Adrenal gland (tissue), 12 donors: ENCODE data around the gene TGFA. TPM values are rescaled to one million over a fixed set of nuclear protein-coding genes. Genes with fewer than 3 reads are reported as not detected.

Experiments
- DNase-seq, 7 donors: peaks; one replicate each; pipeline ENCODE4 v3.0.0-alpha.2; 2019 to 2020
- H3K27ac ChIP-seq, 5 donors: fragments of 200-600 bp; sonication (generic) in 4 of 5; 1 replicate in 3 of 5; 2 replicates in 2 of 5; pipeline versions ENCODE4 v1.5.1 to v1.8.0; 2016 to 2020; ENCODE audit warnings: mild to moderate bottlenecking in 1 of 5
- H3K27me3 ChIP-seq: fragments of 200-600 bp; 2 replicates; pipeline ENCODE4 v1.8.0; 2021
- H3K36me3 ChIP-seq, 2 donors: fragments of 200-600 bp; replicated peaks in 1 of 2; 1 replicate in 1 of 2; 2 replicates in 1 of 2; pipeline versions ENCODE4 v1.5.1 to v1.8.0; 2018 to 2022
- H3K4me1 ChIP-seq, 2 donors: fragments of 200-600 bp; replicated peaks in 1 of 2; 1 replicate in 1 of 2; 2 replicates in 1 of 2; pipeline versions ENCODE4 v1.5.1 to v1.8.0; 2018 to 2021
- H3K4me3 ChIP-seq, 4 donors: fragments of 200-600 bp; sonication (generic) in 3 of 4; one replicate each; pipeline ENCODE4 v1.5.1; 2016 to 2018
- H3K9me3 ChIP-seq, 3 donors: fragments of 200-600 bp; sonication (generic) in 1 of 3; replicated peaks in 1 of 3; 1 replicate in 2 of 3; 2 replicates in 1 of 3; pipeline versions ENCODE4 v1.5.1 to v1.8.0; 2016 to 2021
- CTCF ChIP-seq, 6 experiments: fragments of 450-650 bp in 4 of 6; fragments of 200-600 bp in 2 of 6; sonication (generic) in 1 of 6; IDR thresholded peaks; 1 replicate in 5 of 6; 2 replicates in 1 of 6; pipeline versions ENCODE4 v1.5.1 to v1.8.0; 2016 to 2021; ENCODE audit warnings: antibody characterized with exemption in 6 of 6, mild to moderate bottlenecking in 2 of 6, moderate library complexity in 1 of 6
- POLR2A ChIP-seq, 2 donors: fragments of 450-650 bp; IDR thresholded peaks; one replicate each; pipeline ENCODE4 v1.6.1; 2017; ENCODE audit warnings: antibody characterized with exemption in 2 of 2, mild to moderate bottlenecking in 2 of 2, moderate library complexity in 1 of 2
- WGBS, 4 donors: extraction: QIAGEN DNeasy Blood & Tissue Kit in 2 of 4; methylation state at CpG; one replicate each; pipeline versions ENCODE4 v1.1.5 to v1.1.7; 2013 to 2017; 5-methylcytosine and 5-hydroxymethylcytosine counted together
- intact Hi-C, 2 donors: fragments of 100-400 bp; cut with DNase I; formaldehyde crosslinking; loops; one replicate each; pipeline versions ENCODE4 v1.14.1 to v1.15.0; 2022 to 2023
- polyA plus RNA-seq, 3 donors: library from polyadenylated mRNA; stranded (reverse); fragments of 200-250 nt in 2 of 3; fragments of 350-450 nt in 1 of 3; fragmentation: Illumina TruSeq in 1 of 3; extraction: RNeasy Lipid Tissue Mini Kit (QIAGEN cat#74804) in 1 of 3; gene quantifications; one replicate each; pipeline ENCODE4 v1.2.3, GENCODE V29; 2013 to 2014
- total RNA-seq, 9 donors: library from RNA; depleted of rRNA in 4 of 9; stranded (reverse); fragments of >200 nt in 4 of 9; fragments of 120-200 nt in 1 of 9; fragmentation: NEBNext Ultra II Directional in 1 of 9; extraction: Animal tissue kit (Norgen Biotek cat#: 25700) in 1 of 9; gene quantifications; one replicate each; pipeline versions ENCODE4 v1.1.0 to v1.2.4, GENCODE V29; 2013 to 2023
- donor health status: healthy with polysubstance abuse.
- donor health status: Bipolar disorder and iron deficiency.
- donor health status: DM: yes; HTN: yes; CAD: no.
- donor health status: DM: no; HTN: no; CAD: no.
- donor health status: DM: no; HTN: no; CAD: no.
- donor health status: DM: yes; HTN: yes; CAD: no.

TGFA gene
- total and polyA plus RNA-seq, 12 donors: 0.11 to 8.2 (median 0.75) TPM

GRCh38 chr2:70566464-70566863 lies 12.8 kb upstream of the TGFA start:
- no peaks in the 10 kb centered on the region for H3K36me3 ChIP-seq
- intact Hi-C loops: no loop called here
- H3K27ac ChIP-seq: no peak overlapping the region
- DNase-seq: no peak
- peaks cover 13% of the 10 kb centered on the region for H3K27me3 ChIP-seq
- H3K4me3 ChIP-seq: no peak overlapping the region
- H3K4me1 ChIP-seq: no peaks in the 10 kb centered on the region
- TF ChIP-seq POLR2A (IDR thresholded peaks at IDR 0.05) (no peak), CTCF (IDR thresholded peaks at IDR 0.05) (no peak)
- H3K9me3 ChIP-seq: no peaks in the 10 kb centered on the region
- 82 to 98% (median 85%) methylated on average over 3 of the region's 3 CpGs for WGBS, 4 donors

DNA sequence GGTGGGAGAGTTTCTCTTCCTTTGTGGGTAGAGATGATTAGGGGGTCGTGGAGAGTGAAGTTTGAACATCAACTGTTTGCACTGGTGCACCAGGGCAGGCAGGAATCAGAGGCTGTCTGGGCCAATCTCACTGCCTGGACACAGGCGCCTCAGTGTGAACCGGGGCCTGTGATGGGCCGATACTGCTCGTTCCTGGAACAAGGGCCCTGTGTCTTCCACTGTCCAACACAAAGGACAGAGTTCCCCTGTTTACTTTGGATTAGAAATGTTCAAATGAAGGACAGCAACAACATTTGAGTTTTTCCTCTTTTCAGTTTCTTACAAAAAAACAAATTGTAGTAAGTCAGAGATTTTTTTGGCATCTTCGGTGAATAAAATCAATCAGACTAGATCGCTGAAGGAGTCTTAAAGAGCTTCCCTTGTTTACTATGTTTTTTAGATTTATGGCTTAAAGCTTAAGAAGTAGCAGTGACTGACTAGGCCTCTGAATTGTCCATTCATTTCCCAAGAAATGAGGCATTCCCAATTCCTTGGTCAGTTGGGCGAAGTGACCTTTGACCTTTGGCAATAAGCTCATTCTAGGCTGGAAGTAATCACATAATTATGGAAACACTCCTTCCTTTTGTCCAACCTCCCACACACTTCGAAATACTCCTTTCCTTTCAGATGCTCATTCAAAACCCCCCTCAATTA lies 11.6 kb upstream of the TGFA start:
- 74 to 83% (median 81%) methylated on average over 9 of the region's 9 CpGs for WGBS, 4 donors
- TF ChIP-seq POLR2A (IDR thresholded peaks at IDR 0.05) (no peak), CTCF (IDR thresholded peaks at IDR 0.05) (no peak)
- Histone ChIP-seq H3K27ac (no peak overlapping the region), H3K9me3 (no peaks in the 10 kb centered on the region), H3K4me1 (no peaks in the 10 kb centered on the region), H3K36me3 (no peaks in the 10 kb centered on the region), H3K27me3 (peaks cover 13% of the 10 kb centered on the region), H3K4me3 (no peak overlapping the region)
- no peak for DNase-seq
- intact Hi-C loops: no loop called here

DNA sequence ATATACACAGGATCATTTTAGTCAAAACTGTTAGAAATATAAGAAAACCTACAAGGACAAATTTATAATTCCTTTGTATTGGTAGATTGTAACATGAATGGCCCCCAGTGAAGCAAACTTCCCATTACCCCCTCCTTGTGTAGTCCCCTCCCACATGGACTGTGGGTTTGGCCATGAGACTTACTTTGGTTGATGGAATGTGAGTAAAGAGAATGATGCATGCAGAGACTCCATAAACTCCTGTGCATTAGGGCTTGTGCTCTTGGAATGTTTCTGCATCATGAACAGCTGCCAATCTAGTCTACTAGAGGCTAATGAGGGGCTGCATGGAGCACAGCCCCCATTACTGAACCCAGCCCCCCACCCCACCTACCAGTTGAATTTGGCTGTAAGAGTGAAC lies 8.3 kb upstream of the TGFA start:
- H3K27ac ChIP-seq: no peak overlapping the region
- no peak overlapping the region for H3K4me3 ChIP-seq
- TF ChIP-seq POLR2A (IDR thresholded peaks at IDR 0.05) (no peak), CTCF (IDR thresholded peaks at IDR 0.05) (no peak)
- peaks cover 6% of the 10 kb centered on the region for H3K27me3 ChIP-seq
- H3K4me1 ChIP-seq: no peaks in the 10 kb centered on the region
- no peak for DNase-seq
- no peaks in the 10 kb centered on the region for H3K9me3 ChIP-seq
- intact Hi-C loops: no loop called here
- no peaks in the 10 kb centered on the region for H3K36me3 ChIP-seq

- Histone ChIP-seq H3K9me3 (no peaks in the 10 kb centered on the region), H3K36me3 (no peaks in the 10 kb centered on the region), H3K4me1 (no peaks in the 10 kb centered on the region), H3K27ac (no peak overlapping the region), H3K4me3 (no peak overlapping the region), H3K27me3 (peaks cover 6% of the 10 kb centered on the region)
- TF ChIP-seq CTCF (IDR thresholded peaks at IDR 0.05) (no peak), POLR2A (IDR thresholded peaks at IDR 0.05) (no peak)
- DNase-seq: no peak
- intact Hi-C loops: no loop called here
- 69 to 92% (median 81%) methylated on average over 2 of the region's 2 CpGs for WGBS, 4 donors
These were observed 6.8 kb upstream of the TGFA start for GRCh38 chr2:70560442-70560841.
